CD14-positive monocyte (primary cell): ENCODE results near the gene TMEM214. TPM values are rescaled to one million over a fixed set of nuclear protein-coding genes. Genes with fewer than 3 reads are reported as not detected.

Experiments
- DNase-seq, 3 donors: peaks; one replicate each; pipeline ENCODE4 v3.0.0-alpha.2; 2011 to 2022
- H2AFZ ChIP-seq: 2 replicates; pipeline ENCODE4 v1.6.0; 2012; ENCODE audit warnings: mild to moderate bottlenecking, low read depth, low read length, inconsistent platforms; ENCODE audit not compliant: insufficient read depth, poor library complexity, severe bottlenecking
- H3K27ac ChIP-seq, 2 donors: 1 replicate in 1 of 2; 2 replicates in 1 of 2; pipeline ENCODE4 v1.5.1; 2012 to 2013; ENCODE audit warnings: low read length in 2 of 2, control low read depth in 1 of 2, inconsistent platforms in 1 of 2, low read depth in 1 of 2, mild to moderate bottlenecking in 1 of 2
- H3K27me3 ChIP-seq, 2 donors: one replicate each; pipeline versions ENCODE4 v1.6.0 to v1.6.1; 2011 to 2013; ENCODE audit warnings: low read length in 2 of 2; ENCODE audit not compliant: control insufficient read depth in 2 of 2, insufficient read depth in 2 of 2
- H3K36me3 ChIP-seq, 2 donors: replicated peaks in 1 of 2; 1 replicate in 1 of 2; 2 replicates in 1 of 2; pipeline versions ENCODE4 v1.5.1 to v1.6.1; 2012 to 2013; ENCODE audit warnings: low read length in 2 of 2, control low read depth in 1 of 2, inconsistent platforms in 1 of 2, mild to moderate bottlenecking in 1 of 2; ENCODE audit not compliant: insufficient read depth in 2 of 2, control insufficient read depth in 1 of 2
- H3K4me1 ChIP-seq, 2 donors: 1 replicate in 1 of 2; 2 replicates in 1 of 2; pipeline versions ENCODE4 v1.5.1 to v1.6.1; 2012 to 2013; ENCODE audit warnings: low read length in 2 of 2, control low read depth in 1 of 2, inconsistent platforms in 1 of 2, mild to moderate bottlenecking in 1 of 2, moderate library complexity in 1 of 2; ENCODE audit not compliant: insufficient read depth in 2 of 2, control insufficient read depth in 1 of 2
- H3K4me2 ChIP-seq: replicated peaks from 2 replicates; pipeline ENCODE3; 2012; ENCODE audit warnings: low read length, moderate library complexity, mild to moderate bottlenecking; ENCODE audit not compliant: poor library complexity, severe bottlenecking; ENCODE audit errors: extremely low read depth
- H3K4me3 ChIP-seq, 3 experiments: fragments of 200-600 bp in 1 of 3; sonication (generic) in 1 of 3; replicated peaks in 1 of 3; 1 replicate in 2 of 3; 2 replicates in 1 of 3; pipeline ENCODE4 v1.5.1; 2011 to 2013; ENCODE audit warnings: low read length in 3 of 3, mild to moderate bottlenecking in 3 of 3, control low read depth in 2 of 3, low read depth in 2 of 3, inconsistent platforms in 1 of 3, moderate library complexity in 1 of 3
- H3K79me2 ChIP-seq: 2 replicates; pipeline ENCODE4 v1.6.0; 2012; ENCODE audit warnings: mild to moderate bottlenecking, control low read depth, inconsistent platforms, low read length, moderate library complexity; ENCODE audit not compliant: insufficient read depth
- H3K9ac ChIP-seq: 2 replicates; pipeline ENCODE4 v1.6.0; 2017; ENCODE audit warnings: low read length, mild to moderate bottlenecking; ENCODE audit not compliant: insufficient read depth, poor library complexity, severe bottlenecking
- H3K9me3 ChIP-seq, 2 donors: replicated peaks in 1 of 2; 1 replicate in 1 of 2; 2 replicates in 1 of 2; pipeline versions ENCODE4 v1.5.1 to v1.6.1; 2012 to 2013; ENCODE audit warnings: low read length in 2 of 2, control low read depth in 1 of 2; ENCODE audit not compliant: control insufficient read depth in 1 of 2, insufficient read depth in 1 of 2
- H4K20me1 ChIP-seq: 2 replicates; pipeline ENCODE4 v1.6.0; 2012; ENCODE audit warnings: mild to moderate bottlenecking, low read length, control low read depth, moderate library complexity; ENCODE audit not compliant: insufficient read depth
- H3K27ac Mint-ChIP-seq, 7 donors: one replicate each; pipeline ENCODE4 v1.8.0; 2020; ENCODE audit warnings: mild to moderate bottlenecking in 7 of 7, mixed read lengths in 7 of 7, moderate library complexity in 6 of 7, inconsistent platforms in 2 of 7
- H3K27me3 Mint-ChIP-seq, 3 donors: one replicate each; pipeline ENCODE4 v1.8.0; 2021 to 2022; ENCODE audit warnings: low read depth in 3 of 3, mild to moderate bottlenecking in 3 of 3, mixed read lengths in 3 of 3, moderate library complexity in 3 of 3, inconsistent platforms in 1 of 3
- H3K36me3 Mint-ChIP-seq, 2 donors: one replicate each; pipeline ENCODE4 v1.8.0; 2020; ENCODE audit warnings: mixed read lengths in 2 of 2, inconsistent platforms in 1 of 2, mild to moderate bottlenecking in 1 of 2
- H3K4me1 Mint-ChIP-seq: one replicate; pipeline ENCODE4 v1.8.0; 2020; ENCODE audit warnings: mild to moderate bottlenecking, mixed read lengths
- H3K4me3 Mint-ChIP-seq, 2 donors: one replicate each; pipeline ENCODE4 v1.8.0; 2020; ENCODE audit warnings: mild to moderate bottlenecking in 2 of 2, mixed read lengths in 2 of 2, moderate library complexity in 1 of 2
- H3K9me3 Mint-ChIP-seq, 7 donors: one replicate each; pipeline ENCODE4 v1.8.0; 2020 to 2022; ENCODE audit warnings: mixed read lengths in 7 of 7, mild to moderate bottlenecking in 6 of 7, moderate library complexity in 6 of 7, inconsistent platforms in 2 of 7
- CTCF ChIP-seq: fragments of 200-600 bp; IDR thresholded peaks from one replicate; pipeline ENCODE4 v1.8.0; 2022; ENCODE audit warnings: antibody characterized with exemption, mild to moderate bottlenecking
- WGBS: methylation state at CpG from one replicate; pipeline ENCODE4 v1.1.5; 2013; ENCODE audit warnings: missing lambda C conversion rate; ENCODE audit not compliant: insufficient coverage; 5-methylcytosine and 5-hydroxymethylcytosine counted together
- intact Hi-C, 2 donors: fragments of 100-400 bp; cut with micrococcal nuclease; formaldehyde crosslinking; loops; one replicate each; pipeline versions ENCODE4 v1.15.0 to v1.15.1; 2023
- polyA plus RNA-seq, 3 donors: library from polyadenylated mRNA; depleted of rRNA in 1 of 3; unstranded in 2 of 3; stranded (reverse) in 1 of 3; fragments of 300-500 nt in 2 of 3; fragments of >200 nt in 1 of 3; fragmentation: Illumina TruSeq in 2 of 3; gene quantifications; 1 replicate in 2 of 3; 2 replicates in 1 of 3; pipeline ENCODE4 v1.2.3, GENCODE V29; 2012 to 2021

TMEM214 gene
- polyA plus RNA-seq, 3 donors = 18.3 to 61.7 (median 26.9) TPM

- no peak for TF ChIP-seq CTCF
- Mint-ChIP-seq H3K4me1 (no peaks in the 10 kb centered on the region), H3K9me3 (peaks cover 0 to 2% (median 0%) of the 10 kb centered on the region in 7 donors), H3K27ac (no peak overlapping the region), H3K27me3 (peaks cover 0 to 5% (median 2%) of the 10 kb centered on the region in 3 donors), H3K4me3 (no peak overlapping the region), H3K36me3 (peaks cover 18 to 30% of the 10 kb centered on the region in 2 donors)
- no peak overlapping the region for H2AFZ ChIP-seq
- no peak overlapping the region for H3K9ac ChIP-seq
- H3K27ac ChIP-seq = no peak overlapping the region
- no peak overlapping the region for H3K4me3 ChIP-seq
- peaks cover 6 to 37% of the 10 kb centered on the region in 2 donors for H3K36me3 ChIP-seq
- intact Hi-C loops = no loop called here
- H3K4me1 ChIP-seq = no peaks in the 10 kb centered on the region
- DNase-seq = no peak
- no peaks in the 10 kb centered on the region for H4K20me1 ChIP-seq
- no peak overlapping the region for H3K4me2 ChIP-seq
- 71% methylated on average over 6 of the region's 11 CpGs for WGBS
- no peaks in the 10 kb centered on the region for H3K9me3 ChIP-seq
- no peaks in the 10 kb centered on the region for H3K27me3 ChIP-seq
- H3K79me2 ChIP-seq = no peaks in the 10 kb centered on the region
These were observed 11.3 kb upstream of the TMEM214 start for GRCh38 chr2:27021253-27022049.

- Histone ChIP-seq H3K4me1 (no peaks in the 10 kb centered on the region), H3K36me3 (peaks cover 6 to 53% of the 10 kb centered on the region in 2 donors), H3K27me3 (no peaks in the 10 kb centered on the region), H3K9me3 (no peaks in the 10 kb centered on the region), H4K20me1 (no peaks in the 10 kb centered on the region), H3K4me3 (no peak overlapping the region), H3K27ac (no peak overlapping the region), H3K4me2 (no peak overlapping the region), H2AFZ (no peak overlapping the region), H3K9ac (no peak overlapping the region), H3K79me2 (no peaks in the 10 kb centered on the region)
- no peak overlapping the region for H3K4me3 Mint-ChIP-seq
- H3K27me3 Mint-ChIP-seq = peaks cover 0 to 5% (median 2%) of the 10 kb centered on the region in 3 donors
- H3K36me3 Mint-ChIP-seq = peaks cover 28 to 45% of the 10 kb centered on the region in 2 donors
- intact Hi-C loops = no loop called here
- H3K4me1 Mint-ChIP-seq = no peaks in the 10 kb centered on the region
- DNase-seq = no peak
- 97% methylated on average over 4 of the region's 7 CpGs for WGBS
- peaks cover 0 to 2% (median 0%) of the 10 kb centered on the region in 7 donors for H3K9me3 Mint-ChIP-seq
- H3K27ac Mint-ChIP-seq = no peak overlapping the region
- no peak for TF ChIP-seq CTCF
These were observed 9.0 kb upstream of the TMEM214 start for GRCh38 chr2:27023740-27024139.
